PFSK-1 (cell line): ENCODE results near the gene ELMO1.

Source experiments
- FOXP2 ChIP-seq: optimal IDR thresholded peaks from 2 replicates; pipeline ENCODE3; 2011; ENCODE audit warnings: borderline replicate concordance, control low read depth, inconsistent platforms; ENCODE audit not compliant: insufficient read depth; ENCODE audit errors: extremely low read length, extremely low read depth
- POLR2AphosphoS5 ChIP-seq: IDR thresholded peaks from 2 replicates; pipeline ENCODE4 v1.6.1; 2012; ENCODE audit warnings: low read depth, mild to moderate bottlenecking, control low read depth, low read length, moderate library complexity
- REST ChIP-seq, 2 experiments: IDR thresholded peaks; 2 replicates each; pipeline versions ENCODE4 v1.6.1 to v1.8.0; 2011 to 2012; ENCODE audit warnings: low read depth in 2 of 2, low read length in 2 of 2, control low read depth in 1 of 2, inconsistent platforms in 1 of 2, mild to moderate bottlenecking in 1 of 2, moderate library complexity in 1 of 2; ENCODE audit not compliant: insufficient read depth in 1 of 2
- SIN3A ChIP-seq: IDR thresholded peaks from 2 replicates; pipeline ENCODE4 v1.6.1; 2012; ENCODE audit warnings: mild to moderate bottlenecking, low read length, moderate library complexity, borderline replicate concordance; ENCODE audit not compliant: insufficient read depth
- TAF1 ChIP-seq: IDR thresholded peaks from 2 replicates; pipeline ENCODE4 v1.6.1; 2012; ENCODE audit warnings: low read length, control low read depth, borderline replicate concordance; ENCODE audit not compliant: insufficient read depth

ELMO1 gene

GRCh38 chr7:36879021-36879420 is 569.6 kb downstream of the ELMO1 start:
- TF ChIP-seq TAF1 = no peak
- no peak for TF ChIP-seq POLR2AphosphoS5

- TF ChIP-seq POLR2AphosphoS5 = no peak
- TF ChIP-seq REST (IDR thresholded peaks at IDR 0.05; ENCODE audit: insufficient read depth in 1 of 2, low read depth in 2 of 2, low read length in 2 of 2) = no peak
- no peak for TF ChIP-seq TAF1
- TF ChIP-seq FOXP2 = no peak
- TF ChIP-seq SIN3A = no peak
Measured at GRCh38 chr7:36878288-36878687, 570.4 kb downstream of the ELMO1 start.

GRCh38 chr7:36875794-36876193 is 572.9 kb downstream of the ELMO1 start:
- TF ChIP-seq SIN3A (no peak), REST (IDR thresholded peaks at IDR 0.05; ENCODE audit: insufficient read depth in 1 of 2, low read depth in 2 of 2, low read length in 2 of 2) (no peak), FOXP2 (no peak), TAF1 (no peak), POLR2AphosphoS5 (no peak)

- TF ChIP-seq FOXP2 = no peak
- TF ChIP-seq SIN3A = no peak
- no peak for TF ChIP-seq TAF1
- TF ChIP-seq POLR2AphosphoS5 = no peak
- TF ChIP-seq REST (IDR thresholded peaks at IDR 0.05; ENCODE audit: insufficient read depth in 1 of 2, low read depth in 2 of 2, low read length in 2 of 2) = no peak
Measured at GRCh38 chr7:36874041-36874440, 574.6 kb downstream of the ELMO1 start.

- TF ChIP-seq SIN3A = no peak
Measured at GRCh38 chr7:36871863-36872262, 576.8 kb downstream of the ELMO1 start.

- TF ChIP-seq FOXP2 (no peak), REST (IDR thresholded peaks at IDR 0.05; ENCODE audit: insufficient read depth in 1 of 2, low read depth in 2 of 2, low read length in 2 of 2) (no peak)
Measured at GRCh38 chr7:36871355-36871738, 577.3 kb downstream of the ELMO1 start.
